CD4-positive, alpha-beta T cell treated with Interleukin-21 for 1 hour (primary cell): ENCODE measurements around the gene KRTAP5-6.
"Not testable (repeated sequence)": the region's sequence is repeated elsewhere in the genome, so short reads cannot be mapped to it uniquely, and the experiment has no call there.

Source experiments
- DNase-seq: peaks from one replicate; pipeline ENCODE4 v3.0.0-alpha.2; 2020

Gene KRTAP5-6

GRCh38 chr11:1683904-1684572, 13.0 kb upstream of the KRTAP5-6 start:
- DNase-seq = not testable (repeated sequence)

DNA sequence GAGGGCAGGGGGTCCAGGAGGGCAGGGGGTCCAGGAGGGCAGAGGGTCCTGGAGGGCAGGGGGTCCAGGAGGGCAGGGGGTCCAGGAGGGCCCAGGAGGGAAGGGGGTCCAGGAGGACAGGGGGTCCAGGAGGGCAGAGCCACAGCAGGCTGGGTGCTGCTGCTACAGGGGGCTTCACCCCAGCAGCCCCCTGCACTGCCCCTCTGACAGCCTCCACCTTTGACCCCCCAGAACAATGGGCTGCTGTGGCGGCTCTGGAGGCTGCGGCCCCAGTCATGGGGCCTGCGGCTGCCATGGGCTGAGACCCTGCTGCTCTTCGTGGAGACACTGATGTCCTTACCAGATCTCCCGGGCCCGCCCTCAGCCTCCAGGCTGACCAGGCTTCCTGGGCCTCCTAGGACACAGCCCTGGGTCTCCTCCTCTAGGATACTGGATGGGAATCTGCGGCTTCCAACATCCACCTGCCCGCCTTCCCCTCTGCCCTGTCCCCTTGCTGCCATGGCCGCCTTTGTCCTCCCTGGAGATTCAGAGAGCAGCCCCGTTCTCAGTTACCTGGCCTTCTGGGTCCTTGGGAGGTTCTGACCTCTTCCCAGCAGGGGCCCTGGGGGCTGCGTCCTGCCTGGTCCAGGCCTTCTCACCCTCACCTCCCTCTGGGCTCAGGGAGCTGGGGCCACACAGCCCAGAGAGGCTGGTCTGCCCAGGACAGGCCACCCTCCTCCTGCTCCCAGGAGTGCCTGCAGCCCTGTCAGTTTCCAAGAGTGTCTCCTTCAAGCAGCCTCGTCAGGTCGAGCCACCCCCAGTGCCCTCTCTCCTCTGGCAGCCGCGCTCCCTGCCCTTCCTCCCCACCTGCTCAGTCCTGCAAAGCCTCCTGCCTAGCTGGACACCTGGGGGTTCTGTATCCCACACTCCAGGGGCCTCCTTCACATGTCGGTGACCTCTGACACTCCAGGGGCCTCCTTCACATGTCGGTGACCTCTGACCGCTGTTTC, 11.8 kb upstream of the KRTAP5-6 start:
- not testable (repeated sequence) for DNase-seq

DNA sequence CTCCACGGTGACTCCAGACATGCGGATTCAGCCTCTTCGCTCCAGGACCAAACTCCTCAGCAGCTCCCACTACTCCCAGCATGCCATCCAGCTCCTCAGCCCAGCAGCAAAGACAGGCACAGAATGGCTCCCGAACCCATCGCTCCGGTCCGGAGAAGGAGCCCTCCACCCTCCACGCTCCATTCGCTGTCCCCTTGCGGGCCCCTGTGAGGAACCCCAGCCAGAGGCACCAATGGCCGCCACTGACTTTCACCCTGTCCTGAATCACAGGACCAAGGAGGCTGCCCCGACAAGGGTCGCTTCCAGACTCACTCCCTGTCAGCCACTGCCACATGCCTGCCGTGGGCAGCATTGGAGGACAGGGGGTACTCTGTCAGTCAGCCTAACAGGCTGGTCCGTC, 10.8 kb upstream of the KRTAP5-6 start:
- DNase-seq = not testable (repeated sequence)

- DNase-seq = not testable (repeated sequence)
These were observed 8.6 kb upstream of the KRTAP5-6 start for GRCh38 chr11:1688336-1688947.

- not testable (repeated sequence) for DNase-seq
These were observed 7.5 kb upstream of the KRTAP5-6 start for GRCh38 chr11:1689250-1690166.

- no peak for DNase-seq
These were observed 6.6 kb upstream of the KRTAP5-6 start for GRCh38 chr11:1690167-1691025.

DNA sequence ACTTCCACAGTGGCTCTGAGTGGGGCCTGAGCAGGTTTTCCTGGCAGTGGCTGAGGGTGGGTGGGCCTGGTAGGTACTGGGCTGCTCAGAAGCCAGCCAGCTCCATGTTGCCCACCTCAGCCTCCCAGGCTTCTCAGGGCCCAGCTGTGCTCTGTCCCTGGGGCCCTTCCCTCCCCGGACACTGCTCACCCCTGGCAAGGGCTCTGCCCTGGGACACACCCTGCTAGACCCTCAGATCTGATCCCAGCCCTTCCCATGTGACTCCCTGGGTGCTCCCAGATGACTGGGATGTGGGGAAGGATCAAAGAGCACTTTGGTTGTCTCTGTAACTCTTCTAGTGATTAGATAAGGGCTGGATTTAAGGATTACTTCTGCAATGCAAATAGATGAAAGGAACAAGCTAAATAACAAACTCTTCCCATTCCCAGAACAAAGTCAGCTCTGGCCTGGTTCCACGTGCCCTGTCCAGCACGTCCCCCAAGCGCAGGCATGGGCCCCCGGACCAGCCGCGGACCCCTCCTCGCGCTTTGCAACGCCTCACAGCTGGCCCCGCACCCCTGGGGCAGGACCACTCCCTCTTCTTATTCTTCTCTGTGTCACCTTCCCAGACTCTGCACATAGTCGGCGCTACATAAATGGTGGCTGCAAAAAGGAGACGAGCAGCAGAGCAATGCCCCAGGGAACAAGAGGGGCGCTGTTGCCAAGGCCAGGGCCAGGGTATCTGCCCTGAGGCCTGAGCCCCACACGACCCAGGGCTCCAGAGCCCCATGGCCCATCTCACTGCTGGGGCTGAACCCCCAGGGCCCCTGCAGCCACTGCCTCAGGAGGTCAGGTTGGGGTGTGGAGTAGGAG, 5.7 kb upstream of the KRTAP5-6 start:
- no peak for DNase-seq

- DNase-seq = no peak
These were observed 4.9 kb upstream of the KRTAP5-6 start for GRCh38 chr11:1691878-1692707.

- no peak for DNase-seq
These were observed 4.2 kb upstream of the KRTAP5-6 start for GRCh38 chr11:1692708-1693326.

- DNase-seq = peak; percentile 65
These were observed 3.5 kb upstream of the KRTAP5-6 start for GRCh38 chr11:1693327-1694063.

DNA sequence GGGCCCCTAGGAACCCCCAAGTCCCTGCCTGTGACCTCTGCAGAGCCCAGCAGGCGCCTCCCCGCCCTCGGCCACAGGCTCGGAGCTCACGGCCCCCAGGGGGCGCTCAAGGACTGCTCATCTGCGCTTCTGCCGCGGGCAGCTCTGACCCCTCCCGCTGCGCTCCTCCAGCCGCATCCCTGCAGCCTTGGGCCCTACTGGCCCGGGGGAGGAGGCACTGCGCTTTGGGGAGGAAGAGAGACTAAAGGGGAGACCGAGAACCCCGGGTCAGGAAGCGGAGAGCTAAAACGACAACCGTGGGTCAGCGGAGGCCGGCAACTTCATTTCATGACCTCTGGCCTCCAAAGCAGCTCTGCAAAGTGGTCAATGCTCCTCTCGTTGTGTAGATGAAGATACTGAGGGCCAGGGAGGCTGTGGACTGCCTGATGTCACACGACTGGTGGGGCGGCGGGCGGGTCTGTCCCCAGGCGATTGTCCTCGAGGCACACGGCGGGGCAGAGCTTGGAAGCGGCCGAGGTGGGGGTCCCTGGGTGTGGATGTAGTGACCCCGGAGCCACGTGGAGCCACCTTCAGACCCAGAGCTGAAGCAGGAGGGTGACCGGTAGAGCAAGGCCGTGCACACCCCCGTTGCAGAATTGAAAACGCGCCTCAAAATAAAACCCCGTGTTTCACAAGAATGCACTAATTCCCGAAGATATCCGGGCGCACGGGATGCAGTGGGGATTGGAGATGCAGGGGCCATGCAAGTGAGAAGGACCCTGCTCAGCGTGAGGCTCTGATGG, 2.7 kb upstream of the KRTAP5-6 start:
- DNase-seq = peak; percentile 78

DNA sequence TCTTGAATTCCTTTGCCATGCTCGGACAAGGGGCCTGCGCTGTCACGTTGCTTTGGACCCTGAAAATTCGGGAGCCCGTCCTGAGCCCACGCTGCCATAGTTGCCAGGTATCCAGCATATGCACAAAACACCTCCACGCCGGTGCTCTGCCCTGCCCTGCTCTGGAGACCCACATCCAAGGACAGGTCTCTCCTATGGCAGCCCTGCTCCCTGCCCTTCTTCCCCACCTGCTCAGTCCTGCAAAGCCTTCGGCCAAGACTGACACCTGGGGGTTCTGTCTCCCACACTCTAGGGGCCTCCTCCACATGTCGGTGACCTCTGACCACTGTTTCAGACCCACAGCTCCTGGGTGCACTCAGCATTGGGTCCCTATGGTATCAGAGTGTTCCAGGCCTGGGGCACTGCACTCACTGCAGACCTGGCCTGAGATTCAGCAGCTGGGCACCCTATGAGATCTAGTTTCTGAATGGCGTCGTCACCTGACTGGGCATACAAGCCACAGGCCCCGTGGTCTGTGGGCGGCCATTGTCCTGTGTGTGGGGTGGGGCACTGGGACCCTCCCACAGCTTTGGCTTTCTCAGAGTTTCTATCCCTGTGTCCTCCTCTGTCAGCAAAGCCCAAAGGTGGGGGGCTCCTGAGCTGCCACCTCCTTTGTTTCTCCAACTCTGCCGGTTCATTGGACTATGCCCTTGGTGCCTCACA, 2.0 kb upstream of the KRTAP5-6 start:
- no peak for DNase-seq

GRCh38 chr11:1695548-1696108, 1.4 kb upstream of the KRTAP5-6 start:
- no peak for DNase-seq

GRCh38 chr11:1699771-1700170, 2.8 kb downstream of the KRTAP5-6 start:
- no peak for DNase-seq

DNA sequence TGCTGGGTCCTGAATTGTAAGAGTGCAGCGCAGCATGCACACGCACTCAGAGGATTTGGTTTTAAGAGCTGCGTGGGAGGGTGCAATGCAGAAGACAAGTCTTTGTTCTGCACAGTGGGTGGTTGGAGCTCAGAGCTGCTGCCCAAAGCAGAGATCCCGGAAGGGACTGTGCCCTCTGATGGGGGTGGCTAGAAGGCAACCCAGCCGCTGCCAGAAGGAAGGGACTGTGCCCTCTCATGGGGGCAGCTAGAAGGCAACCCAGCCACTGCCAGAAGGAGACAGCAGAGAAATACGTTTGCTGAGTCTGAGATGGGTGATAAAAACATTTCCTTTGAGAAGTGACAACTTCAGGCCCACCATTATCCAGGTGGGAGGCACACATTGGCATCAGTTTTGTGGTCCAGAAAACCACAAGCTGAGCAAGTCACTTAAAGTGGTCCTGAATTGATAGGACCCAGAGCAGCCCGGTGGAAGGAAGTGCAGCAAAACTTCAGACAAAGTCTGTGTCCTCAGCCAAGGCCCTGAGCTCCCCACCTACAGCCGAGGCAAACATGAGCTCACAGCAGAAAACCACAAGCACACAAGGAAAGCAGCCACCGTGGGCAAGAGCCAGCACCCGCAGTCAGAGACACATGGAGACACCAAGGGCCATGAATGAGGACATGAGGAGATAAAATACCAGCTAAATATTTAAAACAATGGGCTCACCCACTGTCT, 4.3 kb downstream of the KRTAP5-6 start:
- DNase-seq = no peak

GRCh38 chr11:1702506-1702905, 5.5 kb downstream of the KRTAP5-6 start:
- no peak for DNase-seq
